ENCODE measurements around the gene AKAP1. TPM values are rescaled to one million over a fixed set of nuclear protein-coding genes. Genes with fewer than 3 reads are reported as not detected.

AKAP1 gene
- total RNA-seq, 6 experiments from 2014 or later = 31.2 to 58.5 (median 43.1) TPM

DNA sequence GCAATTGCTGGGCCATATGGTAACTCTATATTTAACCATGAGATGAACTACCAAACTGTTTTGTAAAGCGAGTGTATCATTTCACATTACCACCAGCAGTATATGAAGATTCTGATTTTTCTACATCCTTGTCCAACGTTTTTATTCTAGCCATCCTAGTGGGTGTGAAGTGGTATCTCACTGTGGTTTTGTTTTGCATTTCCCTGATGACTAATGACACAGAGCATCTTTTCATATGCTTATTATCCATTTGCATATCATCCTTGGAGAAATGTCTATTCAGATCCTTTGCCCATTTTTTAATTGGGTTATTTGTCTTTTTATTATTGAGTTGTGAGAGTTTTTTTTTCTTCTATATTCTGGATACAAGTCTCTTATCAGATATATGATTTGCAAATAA lies 83.6 kb downstream of the AKAP1 start:
- no peak for DNase-seq
- Histone ChIP-seq H3K4me3 (no peak overlapping the region), H3K9me3 (no peaks in the 10 kb centered on the region), H3K4me1 (no peaks in the 10 kb centered on the region), H3K36me3 (no peaks in the 10 kb centered on the region), H3K27me3 (no peaks in the 10 kb centered on the region), H3K27ac (no peak overlapping the region)
- TF ChIP-seq POLR2A (IDR thresholded peaks at IDR 0.05) = no peak
- TF ChIP-seq, protein P1, sequence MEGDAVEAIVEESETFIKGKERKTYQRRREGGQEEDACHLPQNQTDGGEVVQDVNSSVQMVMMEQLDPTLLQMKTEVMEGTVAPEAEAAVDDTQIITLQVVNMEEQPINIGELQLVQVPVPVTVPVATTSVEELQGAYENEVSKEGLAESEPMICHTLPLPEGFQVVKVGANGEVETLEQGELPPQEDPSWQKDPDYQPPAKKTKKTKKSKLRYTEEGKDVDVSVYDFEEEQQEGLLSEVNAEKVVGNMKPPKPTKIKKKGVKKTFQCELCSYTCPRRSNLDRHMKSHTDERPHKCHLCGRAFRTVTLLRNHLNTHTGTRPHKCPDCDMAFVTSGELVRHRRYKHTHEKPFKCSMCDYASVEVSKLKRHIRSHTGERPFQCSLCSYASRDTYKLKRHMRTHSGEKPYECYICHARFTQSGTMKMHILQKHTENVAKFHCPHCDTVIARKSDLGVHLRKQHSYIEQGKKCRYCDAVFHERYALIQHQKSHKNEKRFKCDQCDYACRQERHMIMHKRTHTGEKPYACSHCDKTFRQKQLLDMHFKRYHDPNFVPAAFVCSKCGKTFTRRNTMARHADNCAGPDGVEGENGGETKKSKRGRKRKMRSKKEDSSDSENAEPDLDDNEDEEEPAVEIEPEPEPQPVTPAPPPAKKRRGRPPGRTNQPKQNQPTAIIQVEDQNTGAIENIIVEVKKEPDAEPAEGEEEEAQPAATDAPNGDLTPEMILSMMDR (IDR thresholded peaks at IDR 0.05) = no peak
- no peak for ATAC-seq
- intact Hi-C loops (cut with DNase I) = no loop called here
- WGBS (ENCODE audit: insufficient coverage, low coverage, low lambda C conversion rate, missing lambda C conversion rate) = 38% methylated on average over 2 of the region's 2 CpGs

DNA sequence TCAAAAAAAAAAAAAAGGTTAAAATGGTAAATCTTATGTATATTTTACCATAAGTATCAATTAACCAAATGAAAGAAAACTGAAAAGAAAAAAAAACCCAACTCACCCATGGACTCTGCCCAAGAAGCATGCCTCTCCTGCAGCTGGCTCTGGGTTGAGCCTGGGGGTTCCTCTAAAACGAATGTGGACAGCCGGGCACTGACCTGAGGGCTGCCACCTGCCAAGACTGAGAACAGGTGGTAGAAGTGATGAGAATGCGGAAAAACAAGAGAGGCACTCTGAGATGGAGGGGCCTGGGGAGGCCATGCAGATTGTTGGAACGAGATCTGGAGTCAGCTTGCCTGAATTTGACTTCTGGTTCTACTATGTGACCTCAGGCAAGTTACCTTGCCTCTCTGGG lies 85.8 kb downstream of the AKAP1 start:
- no peaks in the 10 kb centered on the region for H3K9me3 ChIP-seq
- H3K4me1 ChIP-seq = no peaks in the 10 kb centered on the region
- H3K27me3 ChIP-seq = no peaks in the 10 kb centered on the region
- ATAC-seq (no peak), DNase-seq (no peak)
- intact Hi-C loops (cut with DNase I) = no loop called here
- H3K36me3 ChIP-seq = no peaks in the 10 kb centered on the region
- no peak for TF ChIP-seq POLR2A (IDR thresholded peaks at IDR 0.05)
- TF ChIP-seq, protein P1 (IDR thresholded peaks at IDR 0.05) = no peak
- H3K4me3 ChIP-seq = no peak overlapping the region
- 67% methylated on average over 3 of the region's 4 CpGs for WGBS (ENCODE audit: insufficient coverage, low coverage, low lambda C conversion rate, missing lambda C conversion rate)
- H3K27ac ChIP-seq = no peak overlapping the region

Other genes starting within 250 kb of the AKAP1 start
- 10 to 100 TPM; 35.6 to 60.8 (median 49.8) TPM for gene TRIM25, start 171.2 kb upstream of the AKAP1 start, total RNA-seq
- gene COIL, start 124.2 kb upstream of the AKAP1 start, total RNA-seq = 1 to 10 TPM; 5.5 to 7.1 (median 6.5) TPM
- gene SCPEP1, start 107.1 kb upstream of the AKAP1 start, total RNA-seq = 10 to 100 TPM in 5 of 6 experiments, 1 to 10 TPM in 1; 9.2 to 35.4 (median 24.8) TPM
- gene MSI2, start 171.3 kb downstream of the AKAP1 start, total RNA-seq = 10 to 100 TPM; 12.0 to 22.6 (median 19.4) TPM

Data from right lobe of liver (tissue), 6 donors.